SU-DHL-6 (cell line): ENCODE data around the gene RELN.

Experiments
- EZH2phosphoT487 ChIP-seq: fragments of 200-600 bp; sonication (generic), shearing (Covaris generic); conservative IDR thresholded peaks from 2 replicates; pipeline ENCODE4 v1.6.1; 2018; ENCODE audit warnings: mild to moderate bottlenecking, antibody characterized with exemption, low read length, moderate library complexity, mixed read lengths
- TF ChIP-seq, protein P1 (sequence below): fragments of 200-600 bp; sonication (generic); IDR thresholded peaks from one replicate; pipeline ENCODE4 v1.5.1; 2017; ENCODE audit warnings: antibody characterized with exemption, mild to moderate bottlenecking, low read length, moderate library complexity; ENCODE audit not compliant: insufficient read depth, poor library complexity, severe bottlenecking

DNA sequence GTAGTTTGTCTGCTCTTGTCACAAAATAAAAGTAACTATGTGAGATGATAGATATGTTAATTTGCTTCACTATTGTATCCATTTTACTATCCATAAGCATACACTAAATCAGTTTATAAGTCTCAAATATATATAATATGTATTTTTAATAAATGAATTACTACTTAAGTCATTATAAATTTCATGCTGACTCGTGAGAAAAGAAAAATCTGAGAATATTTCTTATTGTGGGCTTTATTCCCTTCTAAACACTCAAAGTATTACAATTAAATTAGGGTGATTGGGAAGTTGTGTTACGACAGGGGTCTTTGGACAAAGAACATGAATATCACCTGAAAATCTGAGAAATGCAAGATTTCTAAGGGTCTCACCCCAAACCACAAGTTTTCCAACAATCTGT lies 48.7 kb upstream of the RELN start:
- TF ChIP-seq, protein P1, sequence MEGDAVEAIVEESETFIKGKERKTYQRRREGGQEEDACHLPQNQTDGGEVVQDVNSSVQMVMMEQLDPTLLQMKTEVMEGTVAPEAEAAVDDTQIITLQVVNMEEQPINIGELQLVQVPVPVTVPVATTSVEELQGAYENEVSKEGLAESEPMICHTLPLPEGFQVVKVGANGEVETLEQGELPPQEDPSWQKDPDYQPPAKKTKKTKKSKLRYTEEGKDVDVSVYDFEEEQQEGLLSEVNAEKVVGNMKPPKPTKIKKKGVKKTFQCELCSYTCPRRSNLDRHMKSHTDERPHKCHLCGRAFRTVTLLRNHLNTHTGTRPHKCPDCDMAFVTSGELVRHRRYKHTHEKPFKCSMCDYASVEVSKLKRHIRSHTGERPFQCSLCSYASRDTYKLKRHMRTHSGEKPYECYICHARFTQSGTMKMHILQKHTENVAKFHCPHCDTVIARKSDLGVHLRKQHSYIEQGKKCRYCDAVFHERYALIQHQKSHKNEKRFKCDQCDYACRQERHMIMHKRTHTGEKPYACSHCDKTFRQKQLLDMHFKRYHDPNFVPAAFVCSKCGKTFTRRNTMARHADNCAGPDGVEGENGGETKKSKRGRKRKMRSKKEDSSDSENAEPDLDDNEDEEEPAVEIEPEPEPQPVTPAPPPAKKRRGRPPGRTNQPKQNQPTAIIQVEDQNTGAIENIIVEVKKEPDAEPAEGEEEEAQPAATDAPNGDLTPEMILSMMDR = no peak
- no peak for TF ChIP-seq EZH2phosphoT487
